Progenitor cell of endocrine pancreas (in vitro differentiated cells): Measurements from ENCODE around the gene FBXW8. TPM values are rescaled to one million over a fixed set of nuclear protein-coding genes. Genes with fewer than 3 reads are reported as not detected.

Experiments
- DNase-seq: peaks from one replicate; pipeline ENCODE4 v3.0.0; 2021; ENCODE audit warnings: low spot score; ENCODE audit not compliant: unreplicated experiment
- H3K27ac Mint-ChIP-seq: 2 replicates; pipeline ENCODE4 v1.8.0; 2021; ENCODE audit warnings: mild to moderate bottlenecking, moderate library complexity, mixed read lengths
- H3K27me3 Mint-ChIP-seq: 2 replicates; pipeline ENCODE4 v1.8.0; 2021; ENCODE audit warnings: mixed read lengths
- H3K36me3 Mint-ChIP-seq: 2 replicates; pipeline ENCODE4 v1.8.0; 2022; ENCODE audit warnings: mixed read lengths; ENCODE audit not compliant: insufficient read depth
- H3K4me1 Mint-ChIP-seq: 2 replicates; pipeline ENCODE4 v1.8.0; 2021; ENCODE audit warnings: low read depth, mixed read lengths
- H3K4me3 Mint-ChIP-seq: 2 replicates; pipeline ENCODE4 v1.8.0; 2021; ENCODE audit warnings: low read depth, mild to moderate bottlenecking, moderate library complexity, mixed read lengths
- H3K9me3 Mint-ChIP-seq: 2 replicates; pipeline ENCODE4 v1.8.0; 2021; ENCODE audit warnings: low read depth, mixed read lengths
- total RNA-seq: library from RNA; stranded (reverse); gene quantifications from 2 replicates; pipeline ENCODE4 v1.2.1, GENCODE V29; 2021
- TF ChIP-seq, protein P1 (sequence below): fragments of 200-600 bp; sonication (generic); IDR thresholded peaks from one replicate; pipeline ENCODE4 v1.5.0; 2021; ENCODE audit warnings: antibody characterized with exemption, mild to moderate bottlenecking; ENCODE audit not compliant: unreplicated experiment

The FBXW8 gene
- total RNA-seq, 1 donor from 2014 or later: 32.6 TPM

GRCh38 chr12:116964054-116965050 lies 53.6 kb downstream of the FBXW8 start:
- Mint-ChIP-seq H3K27me3 (no peaks in the 10 kb centered on the region), H3K4me3 (no peak overlapping the region), H3K27ac (peak overlapping the region; percentile 63), H3K36me3 (peaks cover 10% of the 10 kb centered on the region), H3K4me1 (no peaks in the 10 kb centered on the region), H3K9me3 (no peaks in the 10 kb centered on the region)
- no peak for DNase-seq
- TF ChIP-seq, protein P1, sequence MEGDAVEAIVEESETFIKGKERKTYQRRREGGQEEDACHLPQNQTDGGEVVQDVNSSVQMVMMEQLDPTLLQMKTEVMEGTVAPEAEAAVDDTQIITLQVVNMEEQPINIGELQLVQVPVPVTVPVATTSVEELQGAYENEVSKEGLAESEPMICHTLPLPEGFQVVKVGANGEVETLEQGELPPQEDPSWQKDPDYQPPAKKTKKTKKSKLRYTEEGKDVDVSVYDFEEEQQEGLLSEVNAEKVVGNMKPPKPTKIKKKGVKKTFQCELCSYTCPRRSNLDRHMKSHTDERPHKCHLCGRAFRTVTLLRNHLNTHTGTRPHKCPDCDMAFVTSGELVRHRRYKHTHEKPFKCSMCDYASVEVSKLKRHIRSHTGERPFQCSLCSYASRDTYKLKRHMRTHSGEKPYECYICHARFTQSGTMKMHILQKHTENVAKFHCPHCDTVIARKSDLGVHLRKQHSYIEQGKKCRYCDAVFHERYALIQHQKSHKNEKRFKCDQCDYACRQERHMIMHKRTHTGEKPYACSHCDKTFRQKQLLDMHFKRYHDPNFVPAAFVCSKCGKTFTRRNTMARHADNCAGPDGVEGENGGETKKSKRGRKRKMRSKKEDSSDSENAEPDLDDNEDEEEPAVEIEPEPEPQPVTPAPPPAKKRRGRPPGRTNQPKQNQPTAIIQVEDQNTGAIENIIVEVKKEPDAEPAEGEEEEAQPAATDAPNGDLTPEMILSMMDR: no peak

GRCh38 chr12:116968986-116969385 lies 58.2 kb downstream of the FBXW8 start:
- Mint-ChIP-seq H3K4me3 (no peak overlapping the region), H3K27me3 (no peaks in the 10 kb centered on the region), H3K4me1 (peaks cover 9% of the 10 kb centered on the region), H3K36me3 (peaks cover 26% of the 10 kb centered on the region), H3K27ac (no peak overlapping the region), H3K9me3 (no peaks in the 10 kb centered on the region)
- no peak for DNase-seq
- TF ChIP-seq, protein P1: no peak

DNA sequence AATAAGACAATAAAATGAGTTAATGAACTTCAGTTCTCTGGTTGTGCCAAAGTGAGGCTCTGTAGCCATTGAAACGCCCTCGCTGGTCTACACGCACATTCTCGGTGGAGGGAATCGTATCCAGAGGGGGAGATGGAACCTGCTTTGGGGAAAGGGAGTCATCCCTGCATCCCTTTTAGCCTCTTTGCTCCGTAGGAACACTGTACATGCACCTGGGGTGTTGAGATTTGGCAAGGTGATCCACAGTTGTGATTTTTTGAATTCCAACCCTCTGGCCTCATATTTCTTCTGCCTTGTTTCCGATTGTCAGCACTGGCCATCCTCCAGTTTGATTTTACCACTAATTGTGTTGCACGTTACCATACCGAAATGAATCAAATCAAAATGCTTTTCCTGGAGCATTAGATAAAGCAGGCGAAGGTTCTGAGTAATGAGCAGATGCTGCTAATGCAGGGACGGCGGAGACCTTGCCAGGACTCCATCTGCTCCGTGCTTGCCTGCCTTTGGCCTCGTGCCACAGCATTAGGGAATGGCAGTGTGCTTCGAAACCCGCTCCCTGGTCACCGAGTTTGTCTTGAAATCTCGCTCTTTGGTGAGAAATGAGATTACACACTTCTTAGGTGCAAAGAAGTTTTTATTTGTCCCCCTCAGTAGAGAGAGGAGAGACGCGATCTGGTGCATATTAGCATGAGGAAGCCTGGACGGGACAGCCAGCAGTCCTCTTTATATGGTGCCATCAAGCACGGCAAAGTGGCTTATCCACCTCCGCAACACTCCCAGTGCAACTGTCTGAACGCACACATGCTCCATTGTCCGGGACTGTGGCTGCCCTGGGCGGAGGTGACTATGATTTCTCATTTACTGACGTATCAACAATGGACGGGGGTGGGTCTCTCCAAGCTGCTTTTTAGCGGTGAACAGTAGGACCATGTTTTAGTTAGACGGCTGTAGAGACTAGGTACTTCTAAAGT lies 59.1 kb downstream of the FBXW8 start:
- Mint-ChIP-seq H3K4me3 (no peak overlapping the region), H3K36me3 (peaks cover 27% of the 10 kb centered on the region)

DNA sequence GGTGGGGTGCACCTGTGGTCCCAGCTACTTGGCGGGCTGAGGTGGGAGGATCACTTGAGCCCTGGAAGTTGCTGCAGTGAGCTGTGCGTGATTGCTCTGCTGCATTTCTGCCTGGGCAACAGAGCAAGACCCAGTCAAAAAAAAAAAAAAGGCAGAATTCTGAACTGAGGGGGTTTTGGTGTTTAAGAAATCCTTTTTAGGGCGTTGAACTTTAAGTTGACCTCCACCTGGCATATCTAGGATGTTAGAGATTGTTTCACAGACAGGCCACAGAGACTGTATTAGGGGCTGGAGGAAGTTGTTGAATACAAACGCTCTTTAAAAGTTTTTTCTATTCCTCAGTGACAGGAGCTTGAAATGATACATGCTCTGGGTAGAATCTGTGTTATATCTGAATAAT lies 60.5 kb downstream of the FBXW8 start:
- DNase-seq: no peak
- Mint-ChIP-seq H3K4me1 (peaks cover 9% of the 10 kb centered on the region), H3K27me3 (no peaks in the 10 kb centered on the region), H3K27ac (no peak overlapping the region), H3K4me3 (no peak overlapping the region), H3K9me3 (no peaks in the 10 kb centered on the region), H3K36me3 (peaks cover 27% of the 10 kb centered on the region)
- TF ChIP-seq, protein P1: no peak

More for the DNA sequence above, 59.1 kb downstream of the FBXW8 start:
- TF ChIP-seq, protein P1: no peak
- Mint-ChIP-seq H3K9me3 (no peaks in the 10 kb centered on the region), H3K27me3 (no peaks in the 10 kb centered on the region), H3K4me1 (peaks cover 9% of the 10 kb centered on the region), H3K27ac (no peak overlapping the region)
- no peak for DNase-seq
